Measurements from ENCODE around the gene PIM2. TPM values are rescaled to one million over a fixed set of nuclear protein-coding genes. Genes with fewer than 3 reads are reported as not detected.

The PIM2 gene
- total and polyA plus RNA-seq, 2 of the 4 experiments (the other 2 are of a cell fraction) = 7.3 to 9.4 TPM

DNA sequence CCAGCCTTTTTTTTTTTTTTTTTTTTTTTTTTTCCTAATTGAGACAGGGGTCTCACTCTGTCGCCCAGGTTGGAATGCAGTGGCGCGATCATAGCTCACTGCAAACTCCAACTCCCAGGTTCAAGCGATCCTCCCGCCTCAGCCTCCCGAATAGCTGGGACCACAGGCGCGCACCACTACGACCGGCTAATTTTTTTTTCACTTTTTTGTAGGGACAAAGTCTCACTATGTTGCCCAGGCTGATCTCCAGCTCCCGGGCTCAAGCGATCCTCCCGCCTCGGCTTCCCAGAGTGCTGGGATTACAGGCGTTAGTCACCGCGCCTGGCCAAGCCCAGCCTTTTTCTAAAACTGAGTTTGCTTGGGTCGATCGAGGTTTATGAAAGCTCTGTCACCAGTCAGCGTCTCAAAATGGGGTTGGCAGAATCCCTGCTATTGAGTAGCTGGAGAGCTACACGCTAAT is 39.8 kb upstream of the PIM2 start:
- Histone ChIP-seq H3K79me1 (ENCODE audit: low read depth in 1 of 2, low read length in 2 of 2) (peaks cover 2 to 39% of the 10 kb centered on the region in 2 experiments; a peak in 3 of 4 replicates), H3K9me3 (ENCODE audit: control insufficient read depth, insufficient read depth, low read length) (no peaks in the 10 kb centered on the region), H3K4me3 (ENCODE audit: insufficient read depth, low read depth, low read length) (peak overlapping the region; percentile 51), H4K8ac (ENCODE audit: low read depth in 2 of 2, low read length in 2 of 2) (peak overlapping the region; percentile 67 to 75), H3K27me3 (ENCODE audit: control insufficient read depth, insufficient read depth, low read length) (no peaks in the 10 kb centered on the region), H3K9ac (ENCODE audit: low read depth, low read length) (peak overlapping the region; percentile 85), H3K23ac (ENCODE audit: low read depth, low read length) (peak overlapping the region; percentile 84; the same call in 1 of the 2 replicates), H2BK15ac (ENCODE audit: low read depth, low read length) (no peak overlapping the region), H2BK5ac (ENCODE audit: low read depth, low read length, poor library complexity, severe bottlenecking) (peak overlapping the region; percentile 76), H4K20me1 (ENCODE audit: insufficient read depth, low read length) (peaks cover 13% of the 10 kb centered on the region; the same call in 1 of the 2 replicates), H2BK120ac (ENCODE audit: low read depth, low read length) (peak overlapping the region; percentile 8; the same call in 1 of the 2 replicates), H3K4me2 (ENCODE audit: low read depth, low read length) (peak overlapping the region; percentile 81), H3K36me3 (ENCODE audit: control insufficient read depth, insufficient read depth, low read length) (peaks cover 9% of the 10 kb centered on the region; the same call in 1 of the 2 replicates), H3K18ac (ENCODE audit: low read depth, low read length) (peak overlapping the region; percentile 35), H2AK9ac (replicated peaks; ENCODE audit: low read depth, low read length, poor library complexity) (peak overlapping the region; percentile 0), H4K91ac (ENCODE audit: insufficient read depth, low read depth, low read length) (peak overlapping the region; percentile 66), H3K14ac (replicated peaks; ENCODE audit: low read depth, low read length) (peak overlapping the region; percentile 67), H3K27ac (ENCODE audit: insufficient read depth, low read length) (peak overlapping the region; percentile 92), H2AK5ac (ENCODE audit: low read depth, low read length) (peak overlapping the region; percentile 25), H2BK20ac (ENCODE audit: low read depth, low read length) (no peak overlapping the region), H3K9me1 (ENCODE audit: insufficient read depth, low read length) (no peaks in the 10 kb centered on the region; the same call in 1 of the 2 replicates), H3K4ac (ENCODE audit: low read depth, low read length) (peak overlapping the region; percentile 75), H4K5ac (ENCODE audit: low read depth, low read length) (peak overlapping the region; percentile 55), H3K56ac (ENCODE audit: extremely low read depth, insufficient read depth, low read length) (peak overlapping the region; percentile 74; the same call in 1 of the 2 replicates), H3K4me1 (ENCODE audit: control insufficient read depth, insufficient read depth, low read length) (peaks cover 2% of the 10 kb centered on the region), H2AFZ (replicated peaks; ENCODE audit: low read length, poor library complexity) (peak overlapping the region; percentile 98)
- WGBS, 2 experiments (ENCODE audit: extremely low coverage in 2 of 2, insufficient read length in 1 of 2) = 47% methylated on average over 11 of the region's 21 CpGs; no CpG with 5 or more reads in 1 of the 2 experiments
- dilution Hi-C loops (cut with HindIII; ENCODE audit: low sequenced_read_pairs, unreplicated experiment) (no loop called here), intact Hi-C loops (cut with micrococcal nuclease) (loop anchor here (1.0 kb wide), 1 partner anchor 85 kb away; the partner anchor contains the start of gene TFE3), in situ Hi-C loops (cut with MboI; ENCODE audit: low sequenced_read_pairs) (loop anchor here (25.0 kb wide), 1 partner anchor 104 kb away; the partner anchor contains the start of genes CCDC120 and PRAF2)
- peak; percentile 66 for DNase-seq
- BruUV-seq (replicated peaks) = no TSS peak
- POLR2A ChIA-PET (ENCODE audit: unreplicated experiment) = interaction anchor here (0.5 to 1.2 kb wide), 4 partner anchors 12 to 164 kb away, joined by 3 to 13 read pairs (median 3); partner anchors contain the start of genes TFE3 and WDR45
- ATAC-seq (ENCODE audit: low read depth) = peak; percentile 15
- TF ChIP-seq NFE2L2 (IDR thresholded peaks at IDR 0.05; ENCODE audit: low read depth, low read length) (no peak), FOS (IDR thresholded peaks at IDR 0.05; ENCODE audit: low read depth, low read length) (no peak), MAFK (IDR thresholded peaks at IDR 0.05; ENCODE audit: low read depth, low read length) (no peak), SMC3 (IDR thresholded peaks at IDR 0.05; ENCODE audit: low read depth, low read length) (no peak), CEBPB (IDR thresholded peaks at IDR 0.05; ENCODE audit: low read depth, low read length) (no peak), RFX5 (IDR thresholded peaks at IDR 0.05; ENCODE audit: low read depth, low read length) (no peak), RCOR1 (IDR thresholded peaks at IDR 0.05; ENCODE audit: insufficient replicate concordance, low read length) (no peak)
- TF ChIP-seq, protein P1, sequence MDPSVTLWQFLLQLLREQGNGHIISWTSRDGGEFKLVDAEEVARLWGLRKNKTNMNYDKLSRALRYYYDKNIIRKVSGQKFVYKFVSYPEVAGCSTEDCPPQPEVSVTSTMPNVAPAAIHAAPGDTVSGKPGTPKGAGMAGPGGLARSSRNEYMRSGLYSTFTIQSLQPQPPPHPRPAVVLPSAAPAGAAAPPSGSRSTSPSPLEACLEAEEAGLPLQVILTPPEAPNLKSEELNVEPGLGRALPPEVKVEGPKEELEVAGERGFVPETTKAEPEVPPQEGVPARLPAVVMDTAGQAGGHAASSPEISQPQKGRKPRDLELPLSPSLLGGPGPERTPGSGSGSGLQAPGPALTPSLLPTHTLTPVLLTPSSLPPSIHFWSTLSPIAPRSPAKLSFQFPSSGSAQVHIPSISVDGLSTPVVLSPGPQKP (IDR thresholded peaks at IDR 0.05; ENCODE audit: borderline replicate concordance, low read depth, low read length) = no peak
- CTCF ChIA-PET = interaction anchor here (0.6 to 1.0 kb wide), 2 partner anchors 13 to 209 kb away, joined by 3 read pairs; partner anchors contain the start of gene KCND1
